Neuronal stem cell (in vitro differentiated cells): ENCODE data around the gene CREM.

Experiments used
- DNase-seq: peaks from one replicate; pipeline ENCODE4 v3.0.0-alpha.2; 2013; ENCODE audit warnings: low spot score
- H2AFZ ChIP-seq: one replicate; pipeline ENCODE4 v1.6.1; 2013; ENCODE audit warnings: mild to moderate bottlenecking, low read length, inconsistent platforms
- H2AK5ac ChIP-seq: 2 replicates; pipeline ENCODE4 v1.6.1; 2013; ENCODE audit warnings: low read depth, mild to moderate bottlenecking, inconsistent platforms, low read length, moderate library complexity, mixed read lengths
- H2BK120ac ChIP-seq: 2 replicates; pipeline ENCODE4 v1.6.1; 2013; ENCODE audit warnings: low read depth, mild to moderate bottlenecking, inconsistent platforms, low read length, moderate library complexity, mixed read lengths
- H2BK12ac ChIP-seq: one replicate; pipeline ENCODE4 v1.6.1; 2013; ENCODE audit warnings: low read length, inconsistent platforms
- H2BK15ac ChIP-seq: 2 replicates; pipeline ENCODE4 v1.6.1; 2013; ENCODE audit warnings: mild to moderate bottlenecking, low read length, inconsistent platforms, mixed read lengths
- H2BK5ac ChIP-seq: one replicate; pipeline ENCODE4 v1.6.1; 2013; ENCODE audit warnings: inconsistent platforms, mild to moderate bottlenecking, low read length, moderate library complexity
- H3K14ac ChIP-seq: one replicate; pipeline ENCODE4 v1.6.1; 2013; ENCODE audit warnings: low read length, inconsistent platforms
- H3K18ac ChIP-seq: 2 replicates; pipeline ENCODE4 v1.6.1; 2013; ENCODE audit warnings: low read length, inconsistent platforms
- H3K23ac ChIP-seq: 2 replicates; pipeline ENCODE4 v1.6.1; 2013; ENCODE audit warnings: low read depth, mild to moderate bottlenecking, mixed read lengths, low read length, inconsistent platforms; ENCODE audit not compliant: poor library complexity
- H3K27ac ChIP-seq: replicated peaks from 3 replicates; pipeline ENCODE4 v1.5.1; 2013; ENCODE audit warnings: low read length, inconsistent platforms
- H3K27me3 ChIP-seq, 3 experiments: 2 replicates each; pipeline ENCODE4 v1.6.1; 2013; ENCODE audit warnings: low read length in 3 of 3, mild to moderate bottlenecking in 2 of 3, inconsistent platforms in 1 of 3, low read depth in 1 of 3, mixed read lengths in 1 of 3, moderate library complexity in 1 of 3; ENCODE audit not compliant: control insufficient read depth in 3 of 3, insufficient read depth in 3 of 3
- H3K36me3 ChIP-seq, 2 donors: replicated peaks in 1 of 2; 2 replicates each; pipeline ENCODE4 v1.6.1; 2013; ENCODE audit warnings: low read length in 2 of 2; ENCODE audit not compliant: control insufficient read depth in 2 of 2, insufficient read depth in 2 of 2
- H3K4ac ChIP-seq: 2 replicates; pipeline ENCODE4 v1.6.1; 2013; ENCODE audit warnings: inconsistent platforms, mild to moderate bottlenecking, low read length, moderate library complexity
- H3K4me1 ChIP-seq, 2 donors: 1 replicate in 1 of 2; 2 replicates in 1 of 2; pipeline ENCODE4 v1.6.1; 2013; ENCODE audit warnings: low read length in 2 of 2, low read depth in 1 of 2; ENCODE audit not compliant: control insufficient read depth in 2 of 2, insufficient read depth in 1 of 2
- H3K4me2 ChIP-seq: one replicate; pipeline ENCODE4 v1.6.1; 2013; ENCODE audit warnings: mild to moderate bottlenecking, low read length, inconsistent platforms; ENCODE audit not compliant: insufficient read depth, poor library complexity, severe bottlenecking
- H3K4me3 ChIP-seq, 2 donors: 2 replicates each; pipeline ENCODE4 v1.5.1; 2013; ENCODE audit warnings: low read length in 2 of 2, mild to moderate bottlenecking in 2 of 2, inconsistent platforms in 1 of 2, moderate library complexity in 1 of 2
- H3K79me1 ChIP-seq: one replicate; pipeline ENCODE4 v1.6.1; 2013; ENCODE audit warnings: low read depth, mild to moderate bottlenecking, inconsistent platforms, low read length, moderate library complexity
- H3K9ac ChIP-seq: one replicate; pipeline ENCODE4 v1.6.1; 2013; ENCODE audit warnings: mild to moderate bottlenecking, low read depth, low read length, inconsistent platforms; ENCODE audit not compliant: poor library complexity
- H3K9me3 ChIP-seq, 2 donors: replicated peaks in 1 of 2; 2 replicates each; pipeline versions ENCODE3 to v1.6.1; 2013; ENCODE audit warnings: low read length in 2 of 2, mild to moderate bottlenecking in 2 of 2, inconsistent platforms in 1 of 2, low read depth in 1 of 2, mixed read lengths in 1 of 2, moderate library complexity in 1 of 2; ENCODE audit not compliant: control insufficient read depth in 2 of 2, insufficient read depth in 1 of 2
- H4K8ac ChIP-seq: one replicate; pipeline ENCODE4 v1.6.1; 2013; ENCODE audit warnings: low read depth, mild to moderate bottlenecking, inconsistent platforms, low read length, moderate library complexity
- H4K91ac ChIP-seq: one replicate; pipeline ENCODE4 v1.6.1; 2013; ENCODE audit warnings: low read length, low read depth, mild to moderate bottlenecking, inconsistent platforms; ENCODE audit not compliant: poor library complexity
- WGBS, 2 donors: extraction: QIAGEN DNeasy Blood & Tissue Kit; methylation state at CpG; one replicate each; pipeline ENCODE4 v1.1.7; 2013; ENCODE audit warnings: missing lambda C conversion rate in 2 of 2, mixed read lengths in 1 of 2; ENCODE audit not compliant: insufficient read length in 2 of 2, insufficient replicate concordance in 1 of 2; ENCODE audit errors: extremely low coverage in 2 of 2; 5-methylcytosine and 5-hydroxymethylcytosine counted together

CREM gene

DNA sequence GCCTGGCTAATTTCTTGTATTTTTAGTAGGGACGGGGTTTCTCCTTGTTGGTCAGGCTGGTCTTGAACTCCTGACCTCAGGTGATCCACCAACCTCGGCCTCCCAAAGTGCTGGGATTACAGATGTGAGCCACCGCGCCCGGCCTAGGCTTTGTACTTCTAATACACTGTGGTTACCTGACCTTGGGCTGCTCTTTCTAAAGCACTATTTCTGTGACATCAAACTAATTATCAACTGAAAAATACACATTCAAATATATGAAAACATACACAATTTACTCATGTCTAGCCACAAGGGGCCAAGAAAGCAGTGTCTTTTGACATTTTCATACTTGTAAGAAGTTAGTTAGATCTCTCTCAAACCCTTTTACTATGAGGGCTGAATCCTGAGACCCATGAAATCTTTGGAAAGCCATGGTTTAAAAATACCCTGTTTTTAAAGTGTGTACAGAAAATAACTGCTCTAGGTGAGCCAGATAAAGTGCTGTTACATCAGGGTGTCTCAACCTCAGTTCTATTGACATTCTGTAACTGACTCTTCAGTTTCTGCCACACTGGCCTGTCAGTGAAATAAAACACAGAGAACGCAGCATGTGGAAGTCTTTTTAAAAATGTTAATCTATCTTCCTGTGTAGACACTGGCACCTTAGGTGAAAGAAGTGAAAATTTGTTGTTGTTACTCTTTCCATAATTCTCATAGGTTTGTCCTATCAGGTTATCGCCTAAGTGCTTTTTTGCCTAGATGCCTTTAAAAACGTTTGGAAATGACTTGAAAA is 58.8 kb downstream of the CREM start:
- no peak overlapping the region for H2BK5ac ChIP-seq
- H2BK15ac ChIP-seq = no peak overlapping the region
- no peaks in the 10 kb centered on the region for H3K27me3 ChIP-seq
- H4K91ac ChIP-seq = no peak overlapping the region
- H4K8ac ChIP-seq = no peak overlapping the region
- no peak overlapping the region for H2AK5ac ChIP-seq
- H3K4me3 ChIP-seq = no peak overlapping the region
- no peak overlapping the region for H3K14ac ChIP-seq
- H3K4me2 ChIP-seq = no peak overlapping the region
- H3K36me3 ChIP-seq = no peaks in the 10 kb centered on the region
- no peak overlapping the region for H3K9ac ChIP-seq
- no peaks in the 10 kb centered on the region for H3K79me1 ChIP-seq
- no peak overlapping the region for H3K27ac ChIP-seq
- H2BK12ac ChIP-seq = no peak overlapping the region
- H2BK120ac ChIP-seq = no peak overlapping the region
- H2AFZ ChIP-seq = no peak overlapping the region
- no CpG with 5 or more reads among the region's 8 CpGs for WGBS, 2 donors
- H3K23ac ChIP-seq = no peak overlapping the region
- no peak overlapping the region for H3K18ac ChIP-seq
- H3K9me3 ChIP-seq = no peaks in the 10 kb centered on the region
- no peaks in the 10 kb centered on the region for H3K4me1 ChIP-seq
- no peak overlapping the region for H3K4ac ChIP-seq
- DNase-seq = no peak

DNA sequence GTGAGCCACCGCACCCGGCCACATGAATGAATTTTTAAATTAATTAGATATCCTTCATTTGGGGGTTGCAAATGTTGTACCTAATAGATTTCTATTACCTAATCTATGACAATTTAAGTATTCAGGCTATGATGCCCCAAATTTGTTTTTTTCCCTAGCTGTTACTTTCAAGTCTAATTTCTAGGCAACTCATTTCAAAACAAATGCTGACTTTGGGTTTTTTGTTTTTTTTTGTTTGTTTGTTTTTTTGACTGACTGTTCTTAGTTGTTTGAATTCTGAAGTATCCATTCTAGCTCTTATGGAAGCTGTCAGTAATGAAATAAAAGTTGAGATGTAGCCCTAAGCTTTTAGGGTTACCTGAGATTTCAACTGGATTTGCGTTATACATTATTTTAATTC is 62.3 kb downstream of the CREM start:
- H2BK12ac ChIP-seq = no peak overlapping the region
- H3K9ac ChIP-seq = no peak overlapping the region
- H3K9me3 ChIP-seq = peaks cover 0 to 3% of the 10 kb centered on the region in 2 donors
- no CpG with 5 or more reads among the region's 3 CpGs for WGBS, 2 donors
- H4K91ac ChIP-seq = no peak overlapping the region
- no peak overlapping the region for H3K27ac ChIP-seq
- no peak for DNase-seq
- no peaks in the 10 kb centered on the region for H3K27me3 ChIP-seq
- no peak overlapping the region for H2BK120ac ChIP-seq
- no peak overlapping the region for H3K14ac ChIP-seq
- H3K23ac ChIP-seq = no peak overlapping the region
- no peak overlapping the region for H3K4me2 ChIP-seq
- H3K79me1 ChIP-seq = no peaks in the 10 kb centered on the region
- H3K36me3 ChIP-seq = peaks cover 0 to 3% of the 10 kb centered on the region in 2 donors
- H2BK5ac ChIP-seq = no peak overlapping the region
- H4K8ac ChIP-seq = no peak overlapping the region
- no peak overlapping the region for H3K4ac ChIP-seq
- no peak overlapping the region for H2AFZ ChIP-seq
- no peak overlapping the region for H3K18ac ChIP-seq
- H2AK5ac ChIP-seq = no peak overlapping the region
- H3K4me3 ChIP-seq = no peak overlapping the region
- H3K4me1 ChIP-seq = peaks cover 0 to 2% of the 10 kb centered on the region in 2 donors
- no peak overlapping the region for H2BK15ac ChIP-seq

DNA sequence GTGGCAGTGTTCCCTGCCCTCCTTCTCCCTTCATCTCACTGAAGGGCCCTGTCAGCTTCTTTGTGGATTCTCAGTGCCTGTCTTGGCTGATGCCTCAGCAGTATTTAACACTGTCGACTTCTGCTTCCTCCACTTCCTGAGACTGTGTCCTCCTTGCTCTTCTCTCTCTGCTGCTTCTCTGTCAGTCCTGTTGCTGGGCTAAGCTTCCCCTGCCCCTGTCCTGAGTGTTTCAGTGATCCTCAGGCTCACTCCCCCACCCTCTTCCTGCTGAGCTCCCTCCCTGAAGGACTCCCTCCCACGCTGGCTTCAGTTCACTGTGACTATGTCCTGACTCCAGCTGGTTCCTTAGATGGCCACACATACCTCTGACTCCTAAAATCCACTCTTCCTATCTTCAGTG is 64.9 kb downstream of the CREM start:
- Histone ChIP-seq H3K4me3 (no peak overlapping the region), H4K91ac (no peak overlapping the region), H2BK15ac (no peak overlapping the region), H2BK120ac (no peak overlapping the region), H3K4me1 (peaks cover 2 to 4% of the 10 kb centered on the region in 2 donors), H2AK5ac (no peak overlapping the region), H3K36me3 (peaks cover 0 to 3% of the 10 kb centered on the region in 2 donors), H3K23ac (no peak overlapping the region), H3K9ac (no peak overlapping the region), H3K4ac (no peak overlapping the region), H3K79me1 (no peaks in the 10 kb centered on the region), H3K27me3 (no peaks in the 10 kb centered on the region), H2BK12ac (no peak overlapping the region), H3K18ac (no peak overlapping the region), H3K14ac (no peak overlapping the region), H2BK5ac (no peak overlapping the region), H3K9me3 (peaks cover 0 to 3% of the 10 kb centered on the region in 2 donors), H2AFZ (no peak overlapping the region), H4K8ac (no peak overlapping the region), H3K4me2 (no peak overlapping the region), H3K27ac (no peak overlapping the region)
- no peak for DNase-seq
- no CpG with 5 or more reads among the region's 2 CpGs for WGBS, 2 donors

DNA sequence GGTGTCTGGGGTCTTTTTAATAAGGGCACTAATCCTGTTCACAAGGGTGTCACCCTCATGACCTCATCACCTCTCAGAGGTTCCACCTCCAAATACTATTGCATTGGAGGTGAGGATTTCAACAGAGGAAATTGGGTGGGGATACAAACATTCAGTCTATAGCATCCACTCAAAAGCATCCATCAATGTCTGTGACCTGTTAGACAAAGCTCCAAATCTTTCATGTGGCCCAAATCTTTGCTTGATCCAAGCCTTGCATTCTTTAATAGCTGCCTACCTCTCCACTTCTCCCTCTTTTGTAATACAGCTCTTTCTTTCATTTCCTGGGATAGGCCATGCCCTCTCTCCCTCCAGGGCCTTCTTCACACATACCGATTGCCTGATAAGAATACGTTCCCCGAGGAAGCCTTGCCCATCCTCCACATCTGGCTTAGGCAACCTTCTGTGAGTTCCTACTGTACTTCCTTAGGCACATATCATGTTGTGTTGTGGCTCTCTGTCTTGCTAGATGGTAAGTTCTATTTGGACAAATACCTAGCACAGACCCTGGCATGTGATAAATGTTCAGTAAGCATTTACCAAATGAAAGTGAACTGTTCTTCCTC is 66.1 kb downstream of the CREM start:
- no peak overlapping the region for H4K8ac ChIP-seq
- no peak overlapping the region for H2BK120ac ChIP-seq
- H3K4me2 ChIP-seq = no peak overlapping the region
- H2BK15ac ChIP-seq = no peak overlapping the region
- H3K4ac ChIP-seq = no peak overlapping the region
- no peak overlapping the region for H4K91ac ChIP-seq
- H2AFZ ChIP-seq = no peak overlapping the region
- no peak overlapping the region for H3K23ac ChIP-seq
- H2BK12ac ChIP-seq = no peak overlapping the region
- peaks cover 2 to 4% of the 10 kb centered on the region in 2 donors for H3K4me1 ChIP-seq
- H3K27me3 ChIP-seq = no peaks in the 10 kb centered on the region
- no CpG with 5 or more reads among the region's 3 CpGs for whole genome bisulfite sequencing, 2 donors
- H3K4me3 ChIP-seq = no peak overlapping the region
- no peak for DNase-seq
- no peaks in the 10 kb centered on the region for H3K79me1 ChIP-seq
- H2AK5ac ChIP-seq = no peak overlapping the region
- no peak overlapping the region for H3K27ac ChIP-seq
- H2BK5ac ChIP-seq = no peak overlapping the region
- H3K14ac ChIP-seq = no peak overlapping the region
- H3K9me3 ChIP-seq = peaks cover 0 to 3% of the 10 kb centered on the region in 2 donors
- no peak overlapping the region for H3K9ac ChIP-seq
- H3K36me3 ChIP-seq = peaks cover 0 to 3% of the 10 kb centered on the region in 2 donors
- H3K18ac ChIP-seq = no peak overlapping the region
